GM06990 (cell line): Measurements from ENCODE around the gene SOCS3.

Experiments used
- DNase-seq: peaks from one replicate; pipeline ENCODE4 v3.0.0-alpha.2; 2011; ENCODE audit not compliant: insufficient read length; ENCODE audit errors: extremely low read depth
- H3K27me3 ChIP-seq: replicated peaks from 2 replicates; pipeline ENCODE4 v1.6.0; 2011; ENCODE audit warnings: low read length; ENCODE audit not compliant: control insufficient read depth, insufficient read depth
- H3K36me3 ChIP-seq: 2 replicates; pipeline ENCODE4 v1.5.1; 2011; ENCODE audit warnings: low read length; ENCODE audit not compliant: control insufficient read depth, insufficient read depth
- H3K4me3 ChIP-seq: replicated peaks from 2 replicates; pipeline ENCODE4 v1.5.1; 2011; ENCODE audit warnings: low read depth, mild to moderate bottlenecking, control low read depth, low read length
- TF ChIP-seq, protein P1 (sequence below): IDR thresholded peaks from 2 replicates; pipeline ENCODE4 v1.5.1; 2011; ENCODE audit warnings: low read length, control low read depth, mild to moderate bottlenecking, inconsistent platforms; ENCODE audit not compliant: insufficient read depth, poor library complexity, severe bottlenecking

The SOCS3 gene

GRCh38 chr17:78387977-78388941 lies 28.4 kb upstream of the SOCS3 start:
- H3K4me3 ChIP-seq, result no peak overlapping the region
- no peaks in the 10 kb centered on the region for H3K27me3 ChIP-seq
- TF ChIP-seq, protein P1, sequence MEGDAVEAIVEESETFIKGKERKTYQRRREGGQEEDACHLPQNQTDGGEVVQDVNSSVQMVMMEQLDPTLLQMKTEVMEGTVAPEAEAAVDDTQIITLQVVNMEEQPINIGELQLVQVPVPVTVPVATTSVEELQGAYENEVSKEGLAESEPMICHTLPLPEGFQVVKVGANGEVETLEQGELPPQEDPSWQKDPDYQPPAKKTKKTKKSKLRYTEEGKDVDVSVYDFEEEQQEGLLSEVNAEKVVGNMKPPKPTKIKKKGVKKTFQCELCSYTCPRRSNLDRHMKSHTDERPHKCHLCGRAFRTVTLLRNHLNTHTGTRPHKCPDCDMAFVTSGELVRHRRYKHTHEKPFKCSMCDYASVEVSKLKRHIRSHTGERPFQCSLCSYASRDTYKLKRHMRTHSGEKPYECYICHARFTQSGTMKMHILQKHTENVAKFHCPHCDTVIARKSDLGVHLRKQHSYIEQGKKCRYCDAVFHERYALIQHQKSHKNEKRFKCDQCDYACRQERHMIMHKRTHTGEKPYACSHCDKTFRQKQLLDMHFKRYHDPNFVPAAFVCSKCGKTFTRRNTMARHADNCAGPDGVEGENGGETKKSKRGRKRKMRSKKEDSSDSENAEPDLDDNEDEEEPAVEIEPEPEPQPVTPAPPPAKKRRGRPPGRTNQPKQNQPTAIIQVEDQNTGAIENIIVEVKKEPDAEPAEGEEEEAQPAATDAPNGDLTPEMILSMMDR, result no peak
- H3K36me3 ChIP-seq, result peaks cover 3% of the 10 kb centered on the region
- DNase-seq, result peak; percentile 47

DNA sequence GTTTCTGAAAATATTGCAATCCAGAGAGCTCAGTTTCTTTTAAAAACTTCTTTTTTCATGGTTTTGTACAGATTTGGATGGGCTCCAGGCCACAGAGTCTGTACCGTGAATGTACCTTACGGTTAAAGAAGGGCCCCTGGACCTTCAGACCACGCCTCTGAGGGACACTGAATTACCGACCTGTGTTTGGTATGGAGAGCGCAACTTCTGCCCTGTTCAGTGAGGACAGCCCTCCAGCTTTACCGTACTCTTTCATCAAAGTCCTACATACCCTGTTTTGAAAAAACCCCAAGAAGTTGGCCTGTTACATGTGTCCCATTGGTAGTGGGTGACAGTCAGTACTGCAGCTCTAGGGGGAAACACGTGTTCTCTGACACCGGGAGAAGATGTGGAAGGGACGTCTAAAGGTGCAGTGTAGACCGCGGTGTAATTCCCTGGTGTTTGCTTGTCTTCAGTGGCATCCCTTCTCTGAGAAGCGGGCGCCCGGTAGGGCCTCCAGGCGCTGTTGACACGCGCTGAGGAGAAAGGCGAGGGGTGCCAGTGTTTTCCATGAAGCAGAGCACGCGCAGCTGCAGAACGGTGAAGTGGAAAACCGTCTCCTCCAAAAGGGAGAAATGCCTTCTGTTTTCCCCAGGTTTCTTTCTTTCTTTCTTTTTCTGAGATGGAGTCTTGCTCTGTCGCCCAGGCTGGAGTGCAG lies 24.8 kb upstream of the SOCS3 start:
- Histone ChIP-seq H3K27me3 (no peaks in the 10 kb centered on the region), H3K4me3 (no peak overlapping the region; the same call in 1 of the 2 replicates), H3K36me3 (no peaks in the 10 kb centered on the region)
- TF ChIP-seq, protein P1, result no peak
- no peak for DNase-seq

- H3K27me3 ChIP-seq, result no peaks in the 10 kb centered on the region
- peak; percentile 48 for DNase-seq
- no peaks in the 10 kb centered on the region for H3K36me3 ChIP-seq
- no peak overlapping the region for H3K4me3 ChIP-seq
- TF ChIP-seq, protein P1, result no peak
Observed at GRCh38 chr17:78383725-78384471, 24.0 kb upstream of the SOCS3 start.

DNA sequence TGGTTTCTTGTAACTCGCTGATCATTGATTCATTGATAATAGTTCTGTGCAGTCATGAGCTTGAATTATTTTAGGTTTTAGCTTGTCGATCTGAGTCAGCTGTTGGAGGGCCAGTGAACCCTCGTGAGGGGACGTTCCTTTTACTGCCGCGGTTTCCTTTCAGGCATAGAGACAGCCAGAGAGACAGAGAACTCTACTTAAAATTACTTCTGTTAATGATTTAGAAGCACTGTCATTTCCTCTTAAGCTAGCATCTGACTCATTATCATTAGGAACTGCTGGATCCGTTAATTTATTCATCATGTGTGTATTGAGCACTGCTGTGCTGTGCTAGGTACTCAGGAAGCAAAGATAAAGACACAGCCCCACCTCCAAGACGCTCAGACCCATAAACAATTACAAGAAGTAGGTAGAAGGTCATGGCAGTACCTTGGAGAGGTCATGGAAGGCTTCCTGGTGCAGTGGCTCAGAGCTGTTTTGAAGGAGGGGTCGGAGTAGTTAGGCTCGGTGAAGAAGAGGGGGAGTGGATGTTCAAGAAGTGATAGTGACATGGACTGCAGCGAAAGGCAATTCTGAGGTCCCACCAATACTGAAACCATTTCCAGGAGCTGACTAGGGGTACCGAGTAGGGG lies 21.8 kb upstream of the SOCS3 start:
- TF ChIP-seq, protein P1, result no peak
- DNase-seq, result no peak
- peak overlapping the region; percentile 31 for H3K4me3 ChIP-seq

DNA sequence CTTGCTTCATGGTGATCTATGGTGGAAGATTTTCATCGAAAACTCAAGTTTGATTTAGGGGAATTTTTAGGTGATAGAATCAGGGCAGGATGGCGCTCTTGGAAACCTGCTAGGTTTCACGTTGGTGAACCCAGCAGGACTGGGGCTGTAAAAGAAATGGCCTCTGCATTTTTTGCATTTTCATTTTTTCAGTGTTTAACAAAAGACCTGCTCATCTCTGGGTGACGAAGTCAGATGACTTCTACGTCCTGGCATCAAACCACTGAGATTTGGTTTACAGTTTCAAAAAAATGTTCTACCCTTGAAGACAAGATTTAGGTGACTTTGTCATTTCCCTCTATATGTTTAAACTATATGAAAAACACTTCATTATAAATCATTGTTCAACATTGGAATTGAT lies 20.5 kb upstream of the SOCS3 start:
- H3K27me3 ChIP-seq, result no peaks in the 10 kb centered on the region
- H3K4me3 ChIP-seq, result no peak overlapping the region
- TF ChIP-seq, protein P1, result no peak
- DNase-seq, result no peak
- H3K36me3 ChIP-seq, result no peaks in the 10 kb centered on the region

More for the DNA sequence above, 21.8 kb upstream of the SOCS3 start:
- no peaks in the 10 kb centered on the region for H3K27me3 ChIP-seq
- H3K36me3 ChIP-seq, result no peaks in the 10 kb centered on the region
